ENCODE results near the gene PNCK.

DNA sequence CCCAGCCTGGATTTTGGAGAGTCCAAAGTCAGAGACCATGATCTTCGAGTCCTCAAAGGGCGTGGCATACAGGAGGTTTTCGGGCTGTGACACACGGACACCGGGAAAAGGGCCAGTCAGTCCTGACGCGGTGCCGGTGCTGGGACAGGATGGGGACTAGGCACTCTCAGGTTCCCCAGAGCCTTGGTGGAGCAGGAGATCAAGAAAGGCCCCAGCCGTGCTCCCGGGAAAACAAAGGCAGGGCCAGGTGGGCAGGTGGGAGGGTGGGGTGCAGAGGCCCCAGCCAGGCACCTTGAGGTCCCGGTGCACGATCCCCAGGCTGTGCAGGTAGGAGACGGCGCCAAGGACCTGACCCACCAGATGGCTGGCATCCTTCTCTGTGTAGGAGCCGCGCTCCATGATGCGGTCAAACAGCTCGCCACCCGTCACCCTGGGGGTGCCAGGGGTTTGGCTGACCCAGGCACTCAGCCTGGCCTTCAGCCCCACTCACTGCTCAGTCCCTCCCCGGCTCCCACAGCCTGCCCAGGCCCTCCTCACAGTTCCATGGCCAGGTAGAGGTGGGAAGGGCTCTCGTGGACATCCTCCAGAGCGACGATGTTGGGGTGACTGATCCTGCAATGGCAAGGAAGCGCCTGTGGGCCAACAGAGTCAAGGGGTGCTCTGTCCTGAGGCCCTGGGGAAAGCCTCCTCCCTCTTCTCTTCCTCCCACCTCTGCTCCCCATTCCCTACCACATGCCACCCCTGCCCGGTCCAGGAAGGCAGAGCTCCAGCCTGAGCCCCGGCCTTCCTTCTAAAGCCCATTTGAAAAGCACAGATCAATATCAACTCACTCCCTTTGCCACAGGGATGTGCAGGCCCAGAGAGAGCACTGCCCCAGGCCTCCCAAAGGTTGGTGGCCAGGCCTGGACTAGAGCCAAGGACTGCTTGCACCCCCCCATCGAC lies 1.8 kb downstream of the PNCK start:
- TF ChIP-seq, protein P1, sequence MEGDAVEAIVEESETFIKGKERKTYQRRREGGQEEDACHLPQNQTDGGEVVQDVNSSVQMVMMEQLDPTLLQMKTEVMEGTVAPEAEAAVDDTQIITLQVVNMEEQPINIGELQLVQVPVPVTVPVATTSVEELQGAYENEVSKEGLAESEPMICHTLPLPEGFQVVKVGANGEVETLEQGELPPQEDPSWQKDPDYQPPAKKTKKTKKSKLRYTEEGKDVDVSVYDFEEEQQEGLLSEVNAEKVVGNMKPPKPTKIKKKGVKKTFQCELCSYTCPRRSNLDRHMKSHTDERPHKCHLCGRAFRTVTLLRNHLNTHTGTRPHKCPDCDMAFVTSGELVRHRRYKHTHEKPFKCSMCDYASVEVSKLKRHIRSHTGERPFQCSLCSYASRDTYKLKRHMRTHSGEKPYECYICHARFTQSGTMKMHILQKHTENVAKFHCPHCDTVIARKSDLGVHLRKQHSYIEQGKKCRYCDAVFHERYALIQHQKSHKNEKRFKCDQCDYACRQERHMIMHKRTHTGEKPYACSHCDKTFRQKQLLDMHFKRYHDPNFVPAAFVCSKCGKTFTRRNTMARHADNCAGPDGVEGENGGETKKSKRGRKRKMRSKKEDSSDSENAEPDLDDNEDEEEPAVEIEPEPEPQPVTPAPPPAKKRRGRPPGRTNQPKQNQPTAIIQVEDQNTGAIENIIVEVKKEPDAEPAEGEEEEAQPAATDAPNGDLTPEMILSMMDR (IDR thresholded peaks at IDR 0.05; ENCODE audit: insufficient read depth, low read depth, low read length), result no peak
- no peak for TF ChIP-seq EZH2 (IDR thresholded peaks at IDR 0.05; ENCODE audit: insufficient read depth, low read length)
